HCT116 (cell line): ENCODE results near the gene HHAT. TPM values are rescaled to one million over a fixed set of nuclear protein-coding genes. Genes with fewer than 3 reads are reported as not detected.

Source experiments
- ATAC-seq: fragments of 200-7000 bp; cut with Tn5 transposase; 2 replicates; pipeline ENCODE4 v1.9.1; 2020; ENCODE audit warnings: mild to moderate bottlenecking, moderate library complexity
- BruUV-seq: library from RNA; stranded (reverse); fragments of 400-500 nt; replicated peaks from 2 replicates; lab custom pipeline; 2021; lab: Mats Ljungman, UMichigan
- CTCF ChIA-PET: fragments of 300-600 bp; sonication (Branson Sonifier 250); formaldehyde crosslinking; loops from one replicate; lab custom pipeline; 2021; ENCODE audit warnings: antibody characterized with exemption; lab: Charles Lee
- POLR2A ChIA-PET: fragments of 300-600, 350-600 bp; sonication (Branson Sonifier 250); formaldehyde crosslinking; loops from one replicate; lab custom pipeline; 2021; ENCODE audit warnings: antibody characterized with exemption; lab: Charles Lee
- RAD21 ChIA-PET, 2 experiments: fragments of 300-600 bp; sonication (Branson Sonifier 250); formaldehyde crosslinking; loops; one replicate each; lab custom pipeline; 2023; ENCODE audit warnings: low total read pairs in 2 of 2; ENCODE audit not compliant: uncharacterized antibody in 2 of 2, unreplicated experiment in 2 of 2, low non-redundant PET in 1 of 2; lab: Charles Lee
- DNase-seq: peaks from one replicate; pipeline ENCODE4 v3.0.0-alpha.2; 2010; ENCODE audit warnings: low read depth, low spot score
- H2AFZ ChIP-seq: fragments of 200-600 bp; shearing (Covaris generic), sonication (generic); 2 replicates; pipeline ENCODE4 v1.6.1; 2017; ENCODE audit warnings: low read depth, mixed run types, mixed read lengths, antibody characterized with exemption, low read length; ENCODE audit not compliant: poor library complexity, severe bottlenecking
- H3K27ac ChIP-seq: 2 replicates; pipeline ENCODE4 v1.5.1; 2012; ENCODE audit warnings: low read depth, low read length
- H3K27me3 ChIP-seq: fragments of 200-600 bp; sonication (generic); 2 replicates; pipeline ENCODE4 v1.6.1; 2016; ENCODE audit warnings: mixed run types, low read length, mixed read lengths; ENCODE audit not compliant: insufficient read depth
- H3K36me3 ChIP-seq, 2 experiments: fragments of 200-500 bp in 1 of 2; fragments of 200-600 bp in 1 of 2; sonication (Bioruptor generic) in 1 of 2; sonication (generic) in 1 of 2; 2 replicates each; pipeline versions ENCODE4 v1.5.1 to v1.6.1; 2014 to 2016; ENCODE audit warnings: low read length in 2 of 2, inconsistent platforms in 1 of 2, mixed read lengths in 1 of 2, mixed run types in 1 of 2; ENCODE audit not compliant: insufficient read depth in 2 of 2, control insufficient read depth in 1 of 2
- H3K4me1 ChIP-seq, 2 experiments: fragments of 200-600 bp in 1 of 2; sonication (generic) in 1 of 2; 2 replicates each; pipeline versions ENCODE4 v1.5.1 to v1.6.1; 2012 to 2017; ENCODE audit warnings: low read length in 2 of 2, inconsistent platforms in 1 of 2, mild to moderate bottlenecking in 1 of 2, mixed read lengths in 1 of 2, mixed run types in 1 of 2, moderate library complexity in 1 of 2; ENCODE audit not compliant: insufficient read depth in 2 of 2, control insufficient read depth in 1 of 2
- H3K4me2 ChIP-seq: fragments of 200-600 bp; sonication (generic); 2 replicates; pipeline ENCODE4 v1.6.1; 2017; ENCODE audit warnings: mixed run types, low read length, mixed read lengths
- H3K4me3 ChIP-seq, 2 experiments: fragments of 200-600 bp in 1 of 2; sonication (generic) in 1 of 2; replicated peaks in 1 of 2; 2 replicates each; pipeline ENCODE4 v1.5.1; 2011 to 2016; ENCODE audit warnings: low read length in 2 of 2, control low read depth in 1 of 2, low read depth in 1 of 2, mild to moderate bottlenecking in 1 of 2, mixed read lengths in 1 of 2, mixed run types in 1 of 2
- H3K79me2 ChIP-seq: fragments of 200-600 bp; sonication (generic); 2 replicates; pipeline ENCODE4 v1.6.1; 2017; ENCODE audit warnings: mild to moderate bottlenecking, mixed run types, low read length, moderate library complexity, mixed read lengths; ENCODE audit not compliant: insufficient read depth
- H3K9ac ChIP-seq: fragments of 200-600 bp; sonication (generic); 2 replicates; pipeline ENCODE4 v1.6.1; 2016; ENCODE audit warnings: low read length, mixed read lengths
- H3K9me2 ChIP-seq: fragments of 200-600 bp; sonication (generic), shearing (Covaris generic); 2 replicates; pipeline ENCODE4 v1.6.1; 2017; ENCODE audit warnings: mixed run types, mild to moderate bottlenecking, moderate library complexity; ENCODE audit not compliant: insufficient read depth
- H3K9me3 ChIP-seq, 2 experiments: fragments of 200-500 bp in 1 of 2; fragments of 200-600 bp in 1 of 2; sonication (Bioruptor generic) in 1 of 2; sonication (generic) in 1 of 2; 2 replicates each; pipeline ENCODE4 v1.6.1; 2014 to 2017; ENCODE audit warnings: low read length in 2 of 2, mixed read lengths in 2 of 2, inconsistent platforms in 1 of 2, low read depth in 1 of 2, mild to moderate bottlenecking in 1 of 2, mixed run types in 1 of 2, moderate library complexity in 1 of 2; ENCODE audit not compliant: control insufficient read depth in 1 of 2, insufficient read depth in 1 of 2
- H4K20me1 ChIP-seq: fragments of 200-600 bp; sonication (generic), shearing (Covaris generic); 2 replicates; pipeline ENCODE4 v1.6.1; 2017; ENCODE audit warnings: mixed run types, mild to moderate bottlenecking, moderate library complexity; ENCODE audit not compliant: insufficient read depth
- ATF3 ChIP-seq: IDR thresholded peaks from 2 replicates; pipeline ENCODE4 v1.6.1; 2012
- CEBPB ChIP-seq: IDR thresholded peaks from 2 replicates; pipeline ENCODE4 v1.6.1; 2012; ENCODE audit warnings: low read depth
- CTCF ChIP-seq, 3 experiments: fragments of 200-600 bp in 1 of 3; sonication (generic) in 1 of 3; IDR thresholded peaks in 2 of 3; conservative IDR thresholded peaks in 1 of 3; 2 replicates each; pipeline ENCODE4 v1.5.1; 2012 to 2017; ENCODE audit warnings: low read depth in 2 of 3, low read length in 2 of 3, antibody characterized with exemption in 1 of 3, borderline replicate concordance in 1 of 3, control low read depth in 1 of 3, mild to moderate bottlenecking in 1 of 3, mixed read lengths in 1 of 3, mixed run types in 1 of 3, moderate library complexity in 1 of 3; ENCODE audit not compliant: insufficient read depth in 1 of 3
- EGR1 ChIP-seq: IDR thresholded peaks from 2 replicates; pipeline ENCODE4 v1.6.1; 2012; ENCODE audit warnings: low read depth
- EZH2 ChIP-seq: fragments of 200-600 bp; sonication (generic); IDR thresholded peaks from 2 replicates; pipeline ENCODE4 v1.6.1; 2017; ENCODE audit warnings: antibody characterized with exemption, mixed run types
- JUND ChIP-seq: IDR thresholded peaks from 2 replicates; pipeline ENCODE4 v1.6.1; 2012
- POLR2A ChIP-seq: IDR thresholded peaks from 2 replicates; pipeline ENCODE4 v1.7.0; 2011; ENCODE audit warnings: borderline replicate concordance; ENCODE audit not compliant: insufficient read depth, insufficient read length; ENCODE audit errors: extremely low read depth
- RAD21 ChIP-seq: IDR thresholded peaks from 2 replicates; pipeline ENCODE4 v1.6.1; 2012; ENCODE audit warnings: low read depth, mild to moderate bottlenecking
- SIN3A ChIP-seq: IDR thresholded peaks from 2 replicates; pipeline ENCODE4 v1.6.1; 2012; ENCODE audit warnings: low read depth
- intact Hi-C: fragments of 100-400 bp; cut with micrococcal nuclease; formaldehyde crosslinking; loops from 2 replicates; pipeline ENCODE4 v1.10.0; 2022
- total RNA-seq: library from RNA; stranded (reverse); gene quantifications from one replicate; pipeline ENCODE4 v1.2.1, GENCODE V29; 2021; ENCODE audit not compliant: unreplicated experiment

The HHAT gene
- total RNA-seq, 1 experiment from 2014 or later = 2.7 TPM

GRCh38 chr1:210364479-210364878 lies 35.8 kb downstream of the HHAT start:
- ChIA-PET CTCF (interaction anchor here (0.7 to 0.9 kb wide), 2 partner anchors 9 to 15 kb away, joined by 3 read pairs; no protein-coding TSS in a partner anchor), POLR2A (interaction anchor here (6.1 kb wide), 1 partner anchor 10 kb away, joined by 35 read pairs; no protein-coding TSS in a partner anchor), RAD21 (no interaction called here)
- no peak overlapping the region for H2AFZ ChIP-seq
- no peak for TF ChIP-seq CTCF (IDR thresholded peaks at IDR 0.05 in 2 of 3, conservative IDR thresholded peaks at IDR 0.05 in 1 of 3; ENCODE audit: borderline replicate concordance in 1 of 3, insufficient read depth in 1 of 3, low read depth in 2 of 3, low read length in 2 of 3)
- H3K27ac ChIP-seq = no peak overlapping the region
- ATAC-seq = no peak
- H3K4me2 ChIP-seq = no peak overlapping the region
- no peaks in the 10 kb centered on the region for H3K79me2 ChIP-seq
- no peak overlapping the region for H3K9ac ChIP-seq
- H4K20me1 ChIP-seq = no peaks in the 10 kb centered on the region
- H3K4me1 ChIP-seq = no peaks in the 10 kb centered on the region
- no peak overlapping the region for H3K4me3 ChIP-seq
- no TSS peak for BruUV-seq
- DNase-seq = no peak
- H3K9me3 ChIP-seq = no peaks in the 10 kb centered on the region
- H3K27me3 ChIP-seq = no peaks in the 10 kb centered on the region
- H3K36me3 ChIP-seq = no peaks in the 10 kb centered on the region
- no peaks in the 10 kb centered on the region for H3K9me2 ChIP-seq
- intact Hi-C loops = no loop called here

- intact Hi-C loops = loop anchor here (5.0 kb wide), 1 partner anchor 1671 kb away; the partner anchor contains the start of genes DTL and INTS7
- Histone ChIP-seq H3K4me3 (no peak overlapping the region), H4K20me1 (no peaks in the 10 kb centered on the region), H3K9me2 (no peaks in the 10 kb centered on the region), H3K79me2 (no peaks in the 10 kb centered on the region), H3K27me3 (no peaks in the 10 kb centered on the region), H3K4me2 (no peak overlapping the region), H2AFZ (no peak overlapping the region), H3K9me3 (no peaks in the 10 kb centered on the region), H3K4me1 (no peaks in the 10 kb centered on the region), H3K36me3 (no peaks in the 10 kb centered on the region), H3K27ac (no peak overlapping the region), H3K9ac (no peak overlapping the region)
- ChIA-PET CTCF (no interaction called here), POLR2A (no interaction called here), RAD21 (no interaction called here)
- ATAC-seq = no peak
- BruUV-seq = no TSS peak
- DNase-seq = no peak
- TF ChIP-seq CEBPB = no peak
- no peak for TF ChIP-seq EZH2
- TF ChIP-seq SIN3A = no peak
- TF ChIP-seq ATF3 = no peak
- no peak for TF ChIP-seq RAD21
- no peak for TF ChIP-seq POLR2A
- no peak for TF ChIP-seq JUND
- TF ChIP-seq EGR1 = no peak
Observed at GRCh38 chr1:210366767-210367166, 38.1 kb downstream of the HHAT start.
